Inferior parietal cortex (tissue), 1 donor: ENCODE results near the gene RALGAPB.
"Not testable (repeated sequence)": the region's sequence is repeated elsewhere in the genome, so short reads cannot be mapped to it uniquely, and the experiment has no call there.

Source experiments
- DNase-seq: peaks from one replicate; pipeline ENCODE4 v3.0.0-alpha.2; 2016; ENCODE audit errors: extremely low spot score

Gene RALGAPB

DNA sequence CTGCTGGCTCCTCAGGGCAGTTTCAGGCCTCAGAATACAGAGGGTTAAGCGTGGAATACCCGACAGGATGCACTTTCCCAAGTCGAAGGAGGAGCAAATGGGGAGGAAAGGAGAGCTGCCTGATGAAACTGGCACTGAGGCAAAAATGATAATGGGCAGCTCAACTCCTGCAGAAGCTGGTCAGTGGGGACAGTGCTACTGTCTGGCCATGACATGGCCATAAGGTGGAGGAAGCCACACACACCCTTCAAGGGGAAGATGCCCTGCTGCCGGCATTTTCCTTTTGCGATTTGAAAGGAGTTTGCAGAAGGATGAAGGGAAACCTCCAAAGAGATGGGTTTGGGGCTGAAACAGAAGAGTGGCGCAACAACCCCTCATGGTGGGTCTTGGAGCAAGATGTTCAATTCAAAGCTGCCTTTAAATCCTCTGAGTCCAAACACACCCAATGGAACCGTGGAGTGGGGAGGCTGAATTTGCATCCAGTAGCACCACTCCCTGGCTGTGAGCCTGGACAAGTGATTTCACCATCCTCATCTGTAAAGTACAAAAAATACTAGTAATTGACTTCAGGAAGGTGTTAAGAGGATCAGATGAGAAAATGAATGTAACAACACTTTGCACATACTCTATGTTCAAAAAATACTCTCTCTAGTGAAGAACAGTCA, 111.6 kb downstream of the RALGAPB start:
- no peak for DNase-seq

DNA sequence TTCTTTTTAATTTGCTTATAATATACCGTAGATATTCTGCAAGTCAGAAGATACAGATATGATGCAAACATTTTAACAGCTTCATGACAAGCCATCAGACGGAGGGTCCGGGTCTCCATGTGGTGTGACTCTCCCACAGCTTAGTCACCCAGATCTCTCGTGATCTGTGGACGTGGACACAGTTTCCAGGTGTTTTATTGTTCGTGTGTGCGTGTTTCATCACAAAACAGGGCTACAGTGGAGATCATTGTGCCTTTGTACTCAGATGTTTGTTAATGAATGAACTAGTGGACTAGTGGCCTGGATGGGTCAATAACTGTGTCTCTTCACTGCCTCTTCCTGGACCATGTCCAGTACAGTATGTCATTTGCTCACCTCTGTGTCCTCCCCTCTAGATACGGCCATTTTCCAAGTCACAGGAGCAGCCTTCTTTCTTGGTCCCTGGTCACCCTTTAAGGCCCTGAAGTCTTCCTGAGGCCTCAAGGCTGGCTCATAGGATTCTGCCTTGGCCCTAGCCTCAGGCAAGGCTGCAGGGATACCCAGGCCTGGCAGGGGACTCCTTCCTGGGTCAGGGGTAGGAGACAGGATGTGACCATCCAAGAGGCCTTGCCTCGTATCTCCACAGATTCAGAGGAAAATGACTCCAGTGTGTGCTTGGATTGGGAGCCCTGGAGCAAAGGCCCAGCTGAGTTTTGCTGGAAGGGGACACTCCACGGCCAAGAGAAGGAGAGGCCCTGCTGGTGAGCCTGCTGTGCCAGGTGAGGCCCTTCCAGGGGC, 112.9 kb downstream of the RALGAPB start:
- DNase-seq: no peak

- DNase-seq: no peak
These were observed 113.5 kb downstream of the RALGAPB start for GRCh38 chr20:38586181-38586525.

GRCh38 chr20:38588303-38588702, 115.7 kb downstream of the RALGAPB start:
- no peak for DNase-seq

DNA sequence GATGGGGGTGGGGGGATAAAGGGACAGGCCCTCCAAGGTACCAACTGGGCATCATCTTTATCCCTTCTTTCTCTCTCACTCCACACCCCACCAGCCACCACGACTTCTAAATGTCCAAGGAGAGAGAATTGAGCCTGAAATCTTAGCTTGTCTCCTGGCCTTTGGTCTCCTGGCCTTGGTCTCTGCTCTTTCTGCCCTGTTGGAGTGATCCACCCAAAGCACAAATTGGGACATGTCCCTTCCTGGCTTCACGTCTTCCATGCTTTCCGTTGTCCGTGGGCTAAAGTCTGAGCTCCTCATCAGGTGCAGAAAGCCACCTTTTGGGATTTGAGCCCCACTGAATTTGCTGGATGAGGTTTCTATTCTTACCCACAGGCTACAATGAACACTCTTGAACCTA, 116.7 kb downstream of the RALGAPB start:
- no peak for DNase-seq

DNA sequence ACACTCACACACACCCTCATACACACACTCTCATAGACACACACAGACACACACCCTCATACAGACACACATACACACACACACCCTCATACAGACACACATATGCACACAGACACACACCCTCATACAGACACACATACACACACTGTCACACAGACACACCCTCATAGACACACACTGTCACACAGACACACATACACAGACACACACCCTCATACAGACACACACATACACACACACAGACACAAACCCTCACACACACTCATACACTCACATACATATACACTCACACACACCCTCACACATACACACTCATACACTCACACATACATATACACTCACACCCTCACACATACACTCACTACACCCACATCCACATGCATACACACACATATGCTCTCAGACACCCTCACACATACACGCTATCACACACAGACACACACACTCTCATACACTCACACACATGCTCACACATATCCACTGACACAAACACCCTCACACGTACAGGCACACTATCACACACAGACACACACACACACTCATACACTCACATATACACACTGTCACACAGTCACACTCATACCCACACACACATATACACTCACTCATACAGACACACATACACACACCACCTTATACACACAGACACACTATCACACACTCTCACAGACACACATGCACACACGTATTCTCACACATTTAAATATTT, 117.5 kb downstream of the RALGAPB start:
- no peak for DNase-seq

- DNase-seq: no peak
These were observed 118.2 kb downstream of the RALGAPB start for GRCh38 chr20:38590676-38591473.

GRCh38 chr20:38591474-38592410, 119.1 kb downstream of the RALGAPB start:
- no peak for DNase-seq

DNA sequence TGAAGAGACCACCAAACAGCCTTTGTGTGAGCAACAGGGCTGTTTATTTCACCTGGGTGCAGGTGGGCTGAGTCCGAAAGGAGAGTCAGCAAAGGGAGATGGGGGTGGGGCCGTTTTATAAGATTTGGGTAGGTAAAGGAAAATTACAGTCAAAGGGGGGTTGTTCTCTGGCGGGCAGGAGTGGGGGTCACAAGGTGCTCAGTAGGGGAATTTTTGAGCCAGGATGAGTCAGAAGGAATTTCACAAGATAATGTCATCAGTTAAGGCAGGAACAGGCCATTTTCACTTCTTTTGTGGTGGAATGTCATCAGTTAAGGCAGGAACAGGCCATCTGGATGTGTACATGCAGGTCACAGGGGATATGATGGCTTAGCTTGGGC, 119.8 kb downstream of the RALGAPB start:
- not testable (repeated sequence) for DNase-seq

DNA sequence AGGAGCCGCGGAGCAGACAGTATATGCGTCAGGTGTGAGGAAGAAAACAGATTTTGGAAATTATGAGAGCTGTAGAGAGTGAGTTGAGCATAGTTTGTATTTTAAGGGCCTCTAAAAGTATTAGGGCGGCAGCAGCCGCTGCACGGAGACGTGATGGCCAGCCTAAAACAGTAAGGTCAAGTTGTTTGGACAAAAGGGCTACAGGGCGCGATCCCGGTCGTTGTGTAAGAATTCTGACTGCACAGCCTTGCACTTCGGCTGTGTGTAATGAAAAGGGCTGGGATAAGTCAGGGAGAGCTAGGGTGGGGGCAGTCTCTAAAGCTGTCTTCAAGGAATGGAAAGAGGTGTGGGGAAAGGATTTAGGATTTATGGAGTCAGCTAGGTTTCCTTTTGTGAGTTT, 121.6 kb downstream of the RALGAPB start:
- not testable (repeated sequence) for DNase-seq

- DNase-seq: not testable (repeated sequence)
These were observed 123.2 kb downstream of the RALGAPB start for GRCh38 chr20:38595886-38596285.

GRCh38 chr20:38599410-38599882, 126.8 kb downstream of the RALGAPB start:
- no peak for DNase-seq

DNA sequence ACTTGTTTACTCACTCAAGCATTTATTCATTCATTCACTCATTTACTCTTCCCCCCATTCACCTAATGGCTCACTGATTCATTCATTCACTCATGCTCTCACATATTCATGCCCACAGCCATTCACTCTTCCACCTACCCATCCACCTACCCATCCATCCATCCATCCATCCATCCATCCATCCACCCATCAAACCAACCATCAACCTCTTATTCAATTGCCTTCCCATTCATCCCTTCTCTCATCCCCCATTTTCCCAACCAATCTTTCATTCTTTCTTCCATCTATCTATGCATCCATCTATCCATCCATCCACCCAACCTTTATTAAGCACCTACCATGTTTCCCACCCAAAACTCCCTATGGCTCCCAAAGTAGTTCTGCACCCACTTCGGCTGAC, 127.4 kb downstream of the RALGAPB start:
- DNase-seq: no peak

DNA sequence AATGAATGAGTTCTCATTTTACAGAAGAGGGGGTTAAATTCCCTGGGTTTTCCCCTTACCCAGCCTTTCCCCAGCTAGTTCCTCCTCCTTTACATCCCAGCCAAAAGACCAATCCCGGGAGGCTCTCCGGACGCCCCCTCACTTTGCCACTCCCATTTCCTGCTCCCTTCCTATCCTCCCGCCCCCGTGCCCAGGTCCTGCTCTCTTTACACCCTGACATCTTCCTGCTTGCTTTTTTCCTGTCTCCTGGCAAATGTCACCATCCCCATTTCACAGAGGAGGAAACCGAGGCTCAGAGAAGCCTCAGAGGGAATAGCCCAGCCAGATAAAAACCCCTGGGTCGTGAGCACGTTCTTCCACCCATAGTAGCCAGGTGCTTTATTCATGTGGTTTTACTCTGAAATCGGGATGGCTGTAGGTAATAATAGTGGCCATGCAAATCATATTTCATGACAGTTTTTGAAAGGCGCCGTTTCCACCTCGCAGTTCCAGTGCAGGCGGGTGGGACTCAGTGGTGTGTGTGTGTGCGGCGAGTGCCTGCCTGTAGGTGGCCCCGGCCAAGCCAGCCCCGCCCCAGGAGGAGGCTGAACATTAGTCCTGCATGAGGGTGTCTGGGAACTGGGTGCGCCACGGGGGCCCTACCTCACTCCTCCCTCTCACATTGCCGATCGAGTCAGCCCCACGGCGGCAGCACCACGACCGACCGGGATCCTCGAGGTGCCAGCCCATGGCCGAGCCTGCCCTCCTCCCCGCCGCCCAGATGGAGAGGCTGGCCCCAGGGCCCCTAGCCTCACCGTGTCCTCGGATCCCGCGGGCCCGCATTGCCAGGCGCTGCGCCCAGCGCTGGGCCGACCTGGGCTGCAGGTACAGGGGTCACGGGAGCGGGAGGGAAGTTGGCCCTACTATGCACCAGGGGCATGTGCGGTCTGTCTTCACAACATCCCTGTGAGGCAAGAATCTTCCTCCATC, 128.9 kb downstream of the RALGAPB start, which contains the start of gene ARHGAP40:
Gene ARHGAP40, plus strand, starts transcription at position 594 of the 969 bp plus-strand sequence.
- DNase-seq: no peak

DNA sequence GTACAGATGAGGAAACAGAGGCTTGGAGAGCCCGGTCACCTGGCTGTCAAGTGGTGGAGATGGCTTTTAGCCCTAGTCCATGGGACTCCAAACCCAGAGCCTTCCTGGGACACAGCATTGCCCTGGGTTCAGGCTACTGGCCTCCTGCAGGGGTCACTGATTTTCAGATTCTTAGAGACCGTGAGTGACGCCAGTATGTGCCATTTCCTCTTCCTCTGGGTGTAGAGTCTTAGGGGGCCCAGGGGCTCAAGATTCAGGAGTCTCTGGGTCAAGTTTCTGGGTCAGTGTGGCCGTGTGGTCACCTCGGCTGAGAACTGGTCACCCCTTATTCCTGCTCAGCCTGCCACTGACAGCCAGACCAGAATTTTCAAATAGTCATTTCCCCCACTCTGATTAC, 129.5 kb downstream of the RALGAPB start:
- no peak for DNase-seq

DNA sequence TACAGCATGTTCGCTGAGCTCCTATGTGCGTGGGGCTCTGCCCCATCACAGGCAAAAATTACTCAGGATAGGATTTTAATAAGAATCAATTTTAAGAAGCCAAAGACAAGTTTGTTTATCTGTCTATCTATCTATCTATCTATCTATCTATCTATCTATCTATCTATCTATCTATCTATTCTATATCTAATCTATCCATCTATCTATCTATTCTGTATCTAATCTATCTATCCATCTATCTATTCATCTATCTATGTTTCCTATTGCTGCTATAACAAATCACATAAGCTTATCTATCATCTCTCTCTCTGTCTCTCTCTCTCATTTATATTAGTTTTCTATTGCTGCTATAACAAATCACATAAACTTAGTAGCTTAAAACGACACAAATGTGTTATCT, 130.6 kb downstream of the RALGAPB start:
- DNase-seq: no peak

DNA sequence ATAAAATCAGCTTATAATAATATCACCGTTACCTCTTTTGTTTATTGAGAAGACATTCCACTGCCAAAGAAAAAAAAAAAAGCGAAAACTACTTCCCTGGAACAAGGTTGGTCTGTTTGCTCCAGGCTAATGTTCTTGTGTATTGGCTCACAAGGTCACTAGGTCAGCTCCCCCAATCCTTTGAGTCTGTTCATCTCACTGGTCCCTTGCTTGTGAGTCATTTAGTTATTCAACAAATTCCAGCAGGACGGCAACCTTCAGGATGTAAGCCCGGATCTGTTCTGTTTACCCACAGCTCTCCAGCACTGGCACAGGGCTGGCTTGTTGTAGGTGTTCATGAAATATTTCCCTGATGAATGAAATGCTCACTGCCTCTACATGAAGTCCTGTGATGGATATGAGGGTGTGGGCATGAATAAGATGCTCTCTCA, 132.2 kb downstream of the RALGAPB start:
- no peak for DNase-seq

- DNase-seq: no peak
These were observed 134.7 kb downstream of the RALGAPB start for GRCh38 chr20:38607351-38607750.

GRCh38 chr20:38608188-38608587, 135.5 kb downstream of the RALGAPB start:
- no peak for DNase-seq
